Spleen (tissue), 7 donors: ENCODE results near the gene SMARCD2.

ENCODE experiments used
- POLR2AphosphoS5 ChIP-seq, 3 donors: sonication (generic); formaldehyde crosslinking; IDR thresholded peaks; one replicate each; pipeline ENCODE4 v1.5.1; 2017; ENCODE audit warnings: antibody characterized with exemption in 3 of 3
- TF ChIP-seq, protein P1 (sequence below), 11 experiments: fragments of 200-600 bp in 7 of 11; fragments of 450-650 bp in 4 of 11; sonication (generic) in 4 of 11; IDR thresholded peaks in 8 of 11; conservative IDR thresholded peaks in 3 of 11; 1 replicate in 7 of 11; 2 replicates in 4 of 11; pipeline versions ENCODE4 v1.4.0 to v1.8.0; 2016 to 2021; ENCODE audit warnings: antibody characterized with exemption in 11 of 11, inconsistent platforms in 4 of 11, mild to moderate bottlenecking in 1 of 11
- donor health status: DM: no; HTN: no; CAD: no; lungs with moderate emphysema.
- donor health status: DM: no; HTN: no; CAD: no.
- donor health status: DM: no; HTN: no; CAD: no.

DNA sequence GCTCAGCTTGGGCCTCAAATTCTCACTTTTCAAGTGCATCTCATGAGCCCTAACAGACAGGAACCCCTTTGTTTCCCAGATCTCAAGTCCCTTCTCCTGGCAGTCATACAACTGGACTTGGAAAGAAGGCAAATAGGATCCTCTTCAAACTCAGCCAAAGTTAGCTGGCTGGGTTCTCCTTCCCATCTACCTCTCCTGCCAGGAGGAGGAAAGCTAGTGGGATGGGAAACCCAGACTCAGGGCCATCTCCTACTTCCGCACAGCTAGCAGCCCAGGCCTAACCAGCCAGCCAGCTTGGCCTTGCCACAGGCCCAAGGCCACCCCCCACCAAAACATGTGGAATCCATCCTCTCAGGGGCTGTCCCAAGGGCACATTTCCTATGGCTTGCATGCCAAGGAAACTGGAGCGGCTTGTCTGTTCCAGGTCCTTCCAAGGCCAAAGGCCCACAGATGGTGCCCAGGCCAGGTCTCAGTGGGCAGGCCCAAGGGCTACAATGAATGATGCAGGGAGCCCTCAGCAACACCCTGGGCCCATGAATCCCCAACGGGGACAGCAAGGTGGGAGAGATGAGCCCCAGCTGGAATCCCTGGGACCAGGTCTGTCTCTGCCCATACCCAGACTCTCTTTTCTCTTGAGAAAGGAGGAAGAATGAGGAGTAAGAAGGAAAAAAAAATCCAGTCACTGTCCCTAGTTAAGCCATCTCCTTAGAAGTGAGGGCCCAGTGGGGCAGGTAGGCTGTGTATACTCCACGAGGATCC lies 1.7 kb downstream of the SMARCD2 start:
- TF ChIP-seq, protein P1, sequence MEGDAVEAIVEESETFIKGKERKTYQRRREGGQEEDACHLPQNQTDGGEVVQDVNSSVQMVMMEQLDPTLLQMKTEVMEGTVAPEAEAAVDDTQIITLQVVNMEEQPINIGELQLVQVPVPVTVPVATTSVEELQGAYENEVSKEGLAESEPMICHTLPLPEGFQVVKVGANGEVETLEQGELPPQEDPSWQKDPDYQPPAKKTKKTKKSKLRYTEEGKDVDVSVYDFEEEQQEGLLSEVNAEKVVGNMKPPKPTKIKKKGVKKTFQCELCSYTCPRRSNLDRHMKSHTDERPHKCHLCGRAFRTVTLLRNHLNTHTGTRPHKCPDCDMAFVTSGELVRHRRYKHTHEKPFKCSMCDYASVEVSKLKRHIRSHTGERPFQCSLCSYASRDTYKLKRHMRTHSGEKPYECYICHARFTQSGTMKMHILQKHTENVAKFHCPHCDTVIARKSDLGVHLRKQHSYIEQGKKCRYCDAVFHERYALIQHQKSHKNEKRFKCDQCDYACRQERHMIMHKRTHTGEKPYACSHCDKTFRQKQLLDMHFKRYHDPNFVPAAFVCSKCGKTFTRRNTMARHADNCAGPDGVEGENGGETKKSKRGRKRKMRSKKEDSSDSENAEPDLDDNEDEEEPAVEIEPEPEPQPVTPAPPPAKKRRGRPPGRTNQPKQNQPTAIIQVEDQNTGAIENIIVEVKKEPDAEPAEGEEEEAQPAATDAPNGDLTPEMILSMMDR (IDR thresholded peaks at IDR 0.05 in 8 of 11, conservative IDR thresholded peaks at IDR 0.05 in 3 of 11), result no peak
- TF ChIP-seq POLR2AphosphoS5 (IDR thresholded peaks at IDR 0.05), result peak in 2 of 3 donors; percentile 37 to 73
